ENCODE data around the gene CADM2.
"Not testable (repeated sequence)": the region's sequence is repeated elsewhere in the genome, so short reads cannot be mapped to it uniquely, and the experiment has no call there.

GRCh38 chr3:85132864-85133263 is 174.1 kb downstream of the CADM2 start:
- not testable (repeated sequence) for TF ChIP-seq POLR2A (IDR thresholded peaks at IDR 0.05; ENCODE audit: low read length); GATA1 (IDR thresholded peaks at IDR 0.05; ENCODE audit: low read depth, low read length)

Measured in erythroblast (primary cell).